Activated CD4-positive, CD25-positive, alpha-beta regulatory T cell (primary cell): ENCODE results near the gene ADNP2.

Experiments
- DNase-seq, 4 experiments: peaks; one replicate each; lab custom pipeline; 2025; lab: John Stamatoyannopoulos, UW

ADNP2 gene

DNA sequence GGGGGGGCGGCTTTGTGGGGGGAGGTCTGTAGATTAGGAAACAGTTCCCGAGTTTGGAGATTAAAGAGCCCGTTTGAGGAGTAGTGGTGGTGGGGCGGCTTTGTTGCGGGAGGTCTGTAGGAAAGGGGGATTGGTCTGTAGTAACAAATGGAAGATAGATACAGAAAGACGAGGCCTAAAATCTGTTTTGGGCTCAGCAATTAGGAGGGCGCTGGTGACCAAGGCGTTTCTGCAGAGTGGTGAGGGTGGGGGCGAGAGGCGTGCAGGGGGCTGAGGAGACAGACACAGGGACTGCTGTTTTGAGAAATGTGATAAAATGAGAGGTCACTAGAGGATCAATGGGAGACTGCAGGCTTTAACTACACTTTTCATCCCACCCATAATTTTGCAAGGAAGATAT lies 1.6 kb upstream of the ADNP2 start:
- DNase-seq, result no peak

DNA sequence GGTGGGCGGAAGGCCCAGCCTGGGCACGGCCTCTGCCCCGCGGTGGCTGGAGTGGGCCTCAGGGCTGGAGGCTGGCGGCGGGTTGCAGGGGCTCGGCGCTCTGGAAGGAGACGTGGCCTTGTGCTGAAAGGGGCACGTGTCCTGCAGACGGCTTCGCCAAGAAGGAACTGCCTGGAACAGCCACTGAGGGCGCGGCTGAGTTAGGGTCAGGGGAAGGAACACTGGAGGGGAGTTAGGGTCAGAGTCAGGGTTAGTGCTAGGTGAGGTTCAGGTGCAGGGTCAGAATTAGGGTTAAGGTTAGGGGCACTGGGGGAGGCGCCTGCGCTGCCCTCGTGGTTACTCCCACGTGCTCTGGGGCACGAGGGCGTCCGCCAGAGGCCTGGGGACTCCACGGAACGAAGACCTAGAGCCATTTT lies 933 bp upstream of the ADNP2 start:
- DNase-seq, result no peak

DNA sequence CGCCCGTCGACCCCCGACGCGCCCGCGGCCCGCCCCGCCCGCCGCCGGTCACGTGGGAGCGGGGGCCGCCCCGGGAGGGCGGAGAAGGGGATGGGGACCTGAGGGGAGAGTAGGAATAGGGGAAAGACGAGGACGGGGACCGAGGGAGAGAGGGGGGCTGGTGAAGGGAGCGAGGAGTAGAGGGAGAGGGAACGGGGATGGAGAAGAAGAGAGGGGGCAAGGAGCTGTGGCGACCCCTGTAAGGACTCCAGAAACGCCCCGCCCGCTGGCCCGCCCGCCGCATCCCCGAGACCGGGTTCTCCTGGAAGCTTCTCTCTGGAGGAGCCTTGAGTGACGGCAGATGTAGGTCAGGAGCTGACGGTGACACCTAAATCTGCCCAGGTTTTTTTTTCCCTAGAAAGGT lies 615 bp downstream of the ADNP2 start:
- DNase-seq, result peak in 1 of 4 experiments; percentile 10

DNA sequence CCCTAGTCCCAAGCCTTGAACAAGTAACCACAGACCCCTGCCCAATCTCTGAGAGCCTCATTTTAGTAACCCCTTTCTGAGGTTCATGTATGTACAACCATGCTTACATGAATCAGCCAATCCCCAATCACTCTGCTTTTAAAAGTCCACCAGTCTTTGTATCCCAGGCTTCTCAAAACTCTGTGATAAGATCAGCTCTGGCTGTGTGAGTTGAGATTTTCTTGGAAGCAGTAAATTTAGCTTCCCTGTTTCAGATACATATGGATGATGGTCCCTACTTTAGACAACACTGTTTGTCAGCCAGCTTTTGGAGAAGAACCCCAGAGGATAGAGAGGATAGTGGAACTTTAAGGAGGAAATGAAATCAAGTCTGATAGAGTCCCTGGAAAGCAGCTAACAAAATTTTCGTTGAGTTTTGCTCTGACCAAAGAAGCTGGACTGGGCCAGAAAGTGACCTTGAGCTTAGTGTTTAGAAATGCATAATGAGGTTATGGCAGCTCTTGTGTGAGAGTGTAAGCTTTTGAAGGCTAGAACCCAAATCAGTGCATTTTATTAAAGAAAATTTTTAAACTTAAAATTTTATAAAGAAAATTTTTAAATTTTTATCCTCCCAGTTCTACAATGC lies 3.7 kb downstream of the ADNP2 start:
- no peak for DNase-seq

DNA sequence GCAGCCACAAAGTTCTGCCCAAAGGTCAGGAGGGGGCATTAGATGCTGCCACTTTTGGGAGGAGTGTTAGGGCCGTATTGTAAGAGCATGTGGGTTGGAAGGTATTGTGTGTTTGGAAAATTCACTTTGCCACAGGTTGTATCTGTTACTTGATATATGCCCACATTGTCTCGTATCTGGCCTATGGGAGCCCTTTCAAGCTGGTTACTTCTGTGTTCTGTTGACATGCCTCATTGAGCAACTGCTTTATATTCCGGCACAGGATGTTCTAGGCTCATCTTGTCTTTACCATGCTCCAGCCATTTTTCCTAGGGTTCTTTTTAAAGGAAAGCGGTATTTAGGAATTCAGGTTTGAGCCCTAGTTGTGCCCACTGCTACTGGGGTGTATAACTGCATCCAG lies 6.0 kb downstream of the ADNP2 start:
- no peak for DNase-seq

DNA sequence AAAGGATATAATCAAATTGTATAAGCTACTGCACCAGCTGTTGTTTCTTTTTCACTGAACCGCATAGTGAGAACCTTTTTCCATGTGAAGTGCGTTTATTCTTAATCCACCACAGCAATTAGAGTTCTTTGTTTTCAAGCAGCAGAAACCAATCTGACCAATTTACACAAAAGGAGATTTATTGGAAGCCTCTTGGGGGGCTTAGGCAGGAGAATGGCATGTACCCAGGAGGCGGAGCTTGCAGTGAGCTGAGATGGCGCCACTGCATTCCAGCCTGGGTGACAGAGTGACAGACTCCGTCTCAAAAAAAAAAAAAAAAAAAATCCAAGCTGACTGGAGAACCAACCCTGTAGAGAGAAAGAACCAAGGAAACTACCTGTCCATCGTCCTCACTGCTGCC lies 10.0 kb downstream of the ADNP2 start:
- no peak for DNase-seq

DNA sequence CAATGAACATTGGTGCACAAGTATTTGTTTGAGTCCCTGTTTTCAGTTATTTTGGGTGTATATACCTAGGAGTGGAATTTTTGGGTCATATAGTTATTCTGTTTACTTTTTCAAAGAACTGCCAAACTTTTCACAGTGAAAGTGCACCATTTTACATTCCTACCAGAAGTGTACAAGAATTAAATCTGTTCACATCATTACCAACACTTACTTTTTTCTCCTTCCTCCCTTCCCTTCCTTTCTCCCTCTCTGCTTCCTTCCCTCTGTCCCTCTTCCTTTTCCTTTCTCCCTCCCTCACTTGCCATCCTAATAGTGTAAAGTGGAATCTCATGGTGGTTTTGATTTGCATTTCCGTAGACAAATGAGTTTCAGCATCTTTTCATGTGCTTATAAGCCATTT lies 11.9 kb downstream of the ADNP2 start:
- no peak for DNase-seq

DNA sequence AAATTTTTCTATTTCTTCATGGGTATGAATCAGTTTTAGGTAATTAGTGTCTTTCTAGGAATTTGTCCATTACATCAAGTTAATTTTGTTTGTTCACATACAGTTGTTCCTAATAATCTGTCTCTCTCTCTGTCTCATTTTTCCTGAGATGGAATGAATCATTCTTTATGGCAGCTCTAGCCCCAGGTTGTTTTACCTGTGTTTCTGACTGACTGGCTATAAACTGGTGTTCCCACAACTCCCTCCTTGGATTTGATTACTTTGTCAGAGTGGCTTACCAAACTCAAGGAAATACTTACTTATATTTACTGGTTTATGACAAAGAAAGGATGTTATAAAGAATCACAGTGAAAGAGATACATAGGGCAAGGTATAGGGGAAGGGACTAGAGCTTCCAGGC lies 15.1 kb downstream of the ADNP2 start:
- DNase-seq, result no peak

DNA sequence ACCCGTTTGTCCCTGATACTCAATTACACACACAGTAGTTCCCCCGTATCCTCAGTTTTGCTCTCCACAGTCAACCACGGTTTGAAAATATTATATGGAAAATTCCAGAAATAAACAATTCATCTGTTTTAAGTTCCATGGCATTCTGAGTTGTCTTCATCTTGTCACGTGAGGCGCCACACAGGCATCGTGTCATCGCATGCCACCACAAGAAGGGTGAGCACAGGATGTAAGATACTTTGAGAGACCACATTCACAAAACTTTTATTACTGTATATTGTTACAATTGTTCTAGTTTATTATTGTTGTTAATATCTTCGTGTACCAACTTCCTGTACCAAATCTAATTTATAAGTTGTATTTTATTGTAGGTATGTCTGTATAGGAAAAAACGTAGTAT lies 17.7 kb downstream of the ADNP2 start:
- no peak for DNase-seq

DNA sequence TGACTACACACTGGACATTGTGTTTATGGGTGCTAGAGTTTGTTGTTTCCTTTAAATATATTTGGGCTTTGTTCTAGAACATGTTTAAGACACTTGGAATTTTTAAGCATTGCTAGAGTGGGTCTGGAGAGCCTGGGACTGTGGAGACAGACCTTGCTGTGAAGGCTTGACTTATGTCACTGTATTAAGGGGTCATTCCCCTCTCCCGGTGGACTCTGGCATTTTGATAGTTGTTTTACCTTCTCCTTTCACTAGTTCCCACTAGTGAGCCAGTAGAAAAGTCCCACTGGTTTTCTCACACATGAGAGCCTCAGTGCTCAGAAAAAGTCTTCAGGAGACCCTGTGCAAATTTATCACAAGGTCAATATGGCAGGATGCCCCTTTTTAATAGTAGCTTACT lies 18.6 kb downstream of the ADNP2 start:
- DNase-seq, result no peak

DNA sequence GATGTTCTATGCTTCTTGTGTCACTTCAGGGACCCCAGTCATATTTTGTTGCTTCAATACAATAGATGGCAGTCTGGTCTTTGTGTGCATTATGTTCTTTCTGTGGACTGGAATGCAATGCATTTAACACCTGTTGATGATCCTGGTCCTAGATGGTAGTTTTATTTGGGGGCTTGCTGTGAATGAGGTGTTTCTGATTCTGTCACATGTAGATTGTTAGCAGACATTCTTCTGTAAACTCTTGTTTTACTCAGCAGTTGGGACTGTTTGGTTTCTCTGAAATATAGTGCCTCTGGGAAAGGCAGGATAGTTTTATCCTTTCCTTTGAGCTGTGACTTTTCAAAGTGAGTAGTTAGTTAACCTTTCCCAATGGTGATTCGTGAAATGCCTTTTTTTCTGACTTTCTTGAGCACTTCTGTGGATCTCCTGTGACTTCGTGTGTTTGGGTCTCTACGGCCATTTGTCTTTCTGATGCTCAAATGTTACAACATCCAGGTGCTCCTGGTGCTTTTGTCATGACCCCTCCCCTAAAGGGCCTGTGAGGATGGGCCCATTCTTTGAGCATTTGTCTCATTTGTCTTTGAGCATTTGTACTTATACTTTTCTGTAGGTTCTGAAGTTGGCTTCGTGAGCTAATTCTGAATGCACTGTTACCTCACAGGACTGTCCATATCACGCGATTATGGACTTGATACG lies 20.8 kb downstream of the ADNP2 start:
- DNase-seq, result no peak

DNA sequence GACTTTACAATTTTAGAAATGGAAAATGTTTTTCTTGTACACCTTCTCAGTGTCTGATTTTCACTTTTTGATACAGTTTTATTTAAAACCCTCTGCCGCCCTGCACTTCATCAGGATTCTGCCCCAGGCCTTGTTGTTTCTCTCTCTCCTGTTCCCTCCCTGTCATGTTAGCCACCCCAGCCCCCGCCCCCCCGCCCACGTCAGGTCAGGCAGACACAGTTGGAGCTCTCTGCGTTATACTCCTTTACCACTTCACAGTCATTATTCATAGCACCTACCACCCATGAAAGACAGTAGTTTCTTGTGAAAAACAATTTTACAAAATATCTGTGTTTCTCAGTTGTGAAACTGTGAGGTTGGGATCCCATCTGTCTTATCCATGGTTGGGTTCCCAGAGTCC lies 21.5 kb downstream of the ADNP2 start:
- no peak for DNase-seq

DNA sequence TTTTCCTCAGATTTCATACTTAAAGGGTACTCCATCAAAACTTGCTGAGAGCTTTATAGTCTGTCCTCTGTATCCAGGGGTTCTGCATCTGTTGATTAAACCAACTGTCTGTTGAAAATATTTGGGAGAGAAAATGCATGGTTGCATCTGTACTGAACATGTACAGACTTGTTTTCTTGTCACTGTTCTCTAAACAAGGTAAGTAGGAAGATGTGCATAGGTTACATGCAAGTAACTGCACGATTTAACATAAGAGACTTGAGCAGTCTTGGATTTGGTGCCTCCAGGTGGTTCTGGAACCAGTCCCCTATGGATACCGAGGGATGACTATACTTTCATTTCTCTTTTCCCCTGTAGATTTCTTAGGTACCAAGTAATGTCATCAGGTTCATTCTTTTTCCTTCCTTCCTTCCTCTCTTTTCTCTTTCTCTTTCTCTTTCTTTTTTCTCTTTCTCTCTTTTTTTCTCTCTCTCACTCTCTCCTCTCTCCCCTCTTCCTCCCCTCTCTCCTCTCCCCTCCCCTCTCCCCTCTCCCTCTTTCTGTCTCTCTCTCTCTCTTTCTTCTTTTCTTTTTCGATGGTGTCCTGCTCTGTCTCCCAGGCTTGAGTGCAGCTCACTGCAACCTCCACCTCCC lies 23.2 kb downstream of the ADNP2 start:
- DNase-seq, result no peak

DNA sequence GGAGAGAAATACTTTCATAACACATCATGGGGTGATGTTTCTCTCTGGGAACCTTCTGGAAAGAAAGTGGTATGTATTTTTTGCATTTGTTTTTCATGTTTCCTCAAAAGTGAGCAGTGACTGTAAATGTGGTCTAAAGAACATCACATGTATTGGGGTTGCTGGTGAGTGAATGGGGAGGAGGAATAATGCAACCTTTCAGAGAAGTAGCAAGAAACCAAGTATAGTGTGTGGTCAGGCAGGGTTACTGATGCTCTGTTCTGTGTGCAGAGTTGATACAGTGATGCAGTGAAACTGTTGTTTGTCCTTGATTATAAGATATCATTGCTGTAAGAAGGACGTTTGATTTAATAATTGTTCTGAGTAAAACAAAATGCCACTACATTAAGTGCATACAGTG lies 24.1 kb downstream of the ADNP2 start:
- no peak for DNase-seq

DNA sequence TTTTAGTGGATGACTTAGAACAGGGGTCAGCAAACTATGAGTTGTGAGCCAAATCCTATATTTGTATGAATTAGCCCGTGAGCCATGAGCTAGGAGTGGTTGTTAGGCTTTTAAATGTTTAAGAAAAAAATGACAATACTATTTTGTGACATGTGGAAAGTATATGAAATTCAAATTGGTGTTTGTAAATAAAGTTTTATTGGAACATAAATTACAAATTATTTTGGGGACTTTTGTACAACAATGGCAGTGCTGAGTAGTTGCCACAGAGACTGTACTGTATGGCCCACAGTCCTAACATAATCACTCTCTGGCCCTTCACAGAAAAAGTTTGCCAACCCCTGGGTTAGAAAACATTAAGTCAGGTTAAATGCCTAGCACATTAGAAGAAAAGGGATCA lies 26.1 kb downstream of the ADNP2 start:
- DNase-seq, result no peak

DNA sequence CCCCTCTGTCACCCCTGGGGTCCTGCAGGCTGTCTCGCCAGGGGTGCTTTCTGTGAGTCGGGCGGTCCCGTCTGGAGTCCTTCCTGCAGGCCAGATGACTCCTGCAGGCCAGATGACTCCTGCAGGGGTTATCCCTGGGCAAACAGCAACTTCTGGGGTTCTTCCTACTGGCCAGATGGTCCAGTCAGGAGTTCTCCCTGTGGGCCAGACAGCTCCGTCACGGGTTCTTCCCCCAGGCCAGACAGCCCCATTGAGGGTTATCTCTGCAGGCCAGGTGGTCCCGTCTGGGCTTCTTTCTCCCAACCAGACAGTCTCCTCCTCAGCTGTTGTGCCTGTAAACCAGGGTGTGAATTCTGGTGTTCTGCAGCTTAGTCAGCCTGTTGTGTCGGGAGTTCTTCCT lies 27.6 kb downstream of the ADNP2 start:
- no peak for DNase-seq

DNA sequence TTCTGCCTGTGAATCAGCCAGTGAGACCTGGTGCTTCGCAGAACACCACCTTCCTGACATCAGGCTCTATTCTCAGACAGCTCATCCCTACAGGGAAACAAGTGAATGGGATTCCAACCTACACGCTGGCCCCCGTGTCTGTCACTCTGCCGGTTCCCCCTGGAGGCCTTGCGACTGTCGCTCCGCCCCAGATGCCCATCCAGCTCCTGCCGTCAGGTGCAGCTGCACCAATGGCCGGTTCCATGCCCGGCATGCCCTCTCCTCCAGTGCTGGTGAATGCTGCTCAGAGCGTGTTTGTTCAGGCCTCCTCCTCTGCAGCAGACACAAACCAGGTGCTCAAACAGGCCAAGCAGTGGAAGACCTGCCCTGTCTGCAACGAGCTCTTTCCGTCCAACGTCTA lies 28.1 kb downstream of the ADNP2 start:
- no peak for DNase-seq

DNA sequence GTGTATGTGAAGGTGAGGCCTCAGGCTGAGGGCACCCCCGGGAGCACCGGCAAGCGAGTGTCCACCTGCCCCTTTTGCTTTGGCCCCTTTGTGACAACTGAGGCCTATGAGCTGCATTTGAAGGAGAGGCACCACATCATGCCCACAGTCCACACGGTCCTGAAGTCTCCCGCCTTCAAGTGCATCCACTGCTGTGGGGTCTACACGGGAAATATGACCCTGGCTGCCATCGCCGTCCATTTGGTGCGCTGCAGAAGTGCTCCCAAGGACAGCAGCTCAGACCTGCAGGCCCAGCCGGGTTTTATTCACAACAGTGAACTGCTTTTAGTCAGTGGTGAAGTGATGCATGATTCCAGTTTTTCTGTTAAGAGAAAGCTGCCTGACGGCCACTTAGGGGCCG lies 28.9 kb downstream of the ADNP2 start:
- DNase-seq, result no peak

DNA sequence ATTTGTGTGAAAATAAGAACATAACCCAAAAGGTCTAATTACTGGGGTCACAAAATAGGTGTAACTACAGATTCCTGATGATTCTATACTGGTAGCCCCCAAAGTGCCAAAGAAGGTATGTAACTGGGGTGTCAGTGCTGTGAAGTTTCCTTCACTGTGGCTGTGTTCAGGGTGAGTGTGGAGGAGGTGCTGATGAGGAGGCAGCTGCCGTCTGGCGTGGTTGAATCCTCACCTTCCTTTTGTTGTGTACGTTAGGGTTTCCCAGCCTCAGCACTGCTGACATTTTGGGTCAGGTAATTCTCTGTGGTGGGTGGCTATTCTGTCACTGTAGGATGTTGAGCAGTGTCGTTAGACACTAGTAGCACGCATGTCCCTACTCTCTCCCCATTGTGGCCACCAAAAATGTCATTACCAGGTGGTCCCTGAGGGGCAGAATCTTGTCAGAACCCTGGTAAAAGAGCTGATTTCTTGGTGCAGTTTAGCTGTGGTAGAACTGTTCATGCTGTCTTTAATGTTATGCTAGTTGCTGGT lies 31.5 kb downstream of the ADNP2 start:
- no peak for DNase-seq

DNA sequence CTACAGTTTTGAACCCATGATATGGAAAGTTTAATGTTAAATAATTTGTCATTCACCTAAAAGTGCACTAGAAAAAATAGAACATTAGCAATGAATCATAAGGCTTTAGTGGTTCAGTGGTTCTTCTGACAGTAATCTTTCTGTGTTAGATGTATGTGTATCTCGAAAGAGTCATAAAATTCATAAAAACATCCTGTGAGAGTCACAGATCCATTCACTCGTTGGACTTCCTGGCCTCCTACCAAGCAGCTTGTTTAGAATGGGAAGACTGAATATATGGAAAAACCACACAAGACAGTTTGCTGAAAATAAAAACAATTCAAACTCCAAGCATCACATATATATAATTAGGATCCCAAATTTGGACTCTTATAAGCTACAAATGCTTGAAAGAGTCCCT lies 34.8 kb downstream of the ADNP2 start:
- DNase-seq, result no peak

DNA sequence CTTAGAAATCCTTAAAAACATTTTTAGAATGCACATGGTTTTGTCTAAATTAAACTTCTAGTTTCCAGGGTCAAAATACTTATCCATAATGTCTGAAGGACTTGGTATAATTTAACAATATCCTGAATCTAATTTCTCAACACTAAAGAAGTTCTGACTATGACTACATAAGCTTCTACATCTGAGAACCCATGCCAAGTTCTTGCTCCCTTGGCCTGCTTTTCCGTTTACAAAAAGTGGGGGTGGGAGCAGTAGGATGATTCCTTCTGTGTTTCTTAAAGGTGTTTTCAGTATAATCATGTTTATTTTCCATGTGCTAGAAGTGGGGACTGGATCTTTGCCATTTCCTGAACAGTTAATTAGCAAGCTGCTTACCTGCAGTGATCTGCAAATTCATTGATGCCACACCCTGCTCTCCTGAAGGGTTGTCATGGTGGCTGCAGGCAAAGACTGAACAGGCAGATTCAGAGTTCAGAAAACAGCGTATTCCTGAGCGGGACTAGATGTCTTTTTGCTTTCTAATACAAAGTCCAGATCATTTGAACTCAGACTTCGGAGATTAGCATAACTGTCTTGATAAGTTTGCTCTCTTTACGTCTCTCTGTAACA lies 36.2 kb downstream of the ADNP2 start:
- DNase-seq, result no peak

DNA sequence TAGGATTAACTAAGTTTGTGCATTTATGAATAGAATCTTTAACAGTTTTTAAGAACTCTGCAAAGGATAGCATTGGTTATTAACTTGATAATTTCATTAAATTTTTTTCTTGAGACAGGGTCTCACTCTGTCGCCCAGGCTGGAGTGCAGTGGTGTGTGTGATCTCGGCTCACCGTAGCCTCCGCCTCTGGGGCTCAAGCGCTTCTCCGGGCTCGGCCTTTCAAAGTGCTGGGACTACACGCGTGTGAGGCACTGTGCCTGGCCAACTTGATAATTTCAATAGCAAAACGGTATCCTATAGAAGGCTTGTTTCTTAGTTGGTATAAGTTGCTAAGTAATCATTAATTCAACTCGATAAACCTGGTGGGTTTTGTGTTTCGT lies 38.0 kb downstream of the ADNP2 start:
- DNase-seq, result no peak
